Epithelial cell of esophagus (primary cell): ENCODE measurements around the gene ACAP3.

ENCODE experiments used
- DNase-seq: peaks from one replicate; pipeline ENCODE4 v3.0.0; 2010; ENCODE audit warnings: low read depth
- H3K4me3 ChIP-seq: 2 replicates; pipeline ENCODE4 v1.5.1; 2011; ENCODE audit warnings: mild to moderate bottlenecking, low read length, control low read depth
- CTCF ChIP-seq: IDR thresholded peaks from 2 replicates; pipeline ENCODE4 v1.5.1; 2011; ENCODE audit warnings: low read depth, mild to moderate bottlenecking, low read length, control low read depth, inconsistent platforms; ENCODE audit not compliant: insufficient read depth; ENCODE audit errors: missing control alignments

Gene ACAP3

GRCh38 chr1:1353389-1354151 is 45.8 kb upstream of the ACAP3 start:
- H3K4me3 ChIP-seq = no peak overlapping the region
- no peak for DNase-seq
- TF ChIP-seq CTCF = no peak

GRCh38 chr1:1352786-1353388 is 45.2 kb upstream of the ACAP3 start:
- no peak for TF ChIP-seq CTCF
- no peak for DNase-seq
- H3K4me3 ChIP-seq = no peak overlapping the region

- no peak for TF ChIP-seq CTCF
- DNase-seq = no peak
- H3K4me3 ChIP-seq = peak overlapping the region; percentile 21
These were observed 44.0 kb upstream of the ACAP3 start for GRCh38 chr1:1351511-1352427.

DNA sequence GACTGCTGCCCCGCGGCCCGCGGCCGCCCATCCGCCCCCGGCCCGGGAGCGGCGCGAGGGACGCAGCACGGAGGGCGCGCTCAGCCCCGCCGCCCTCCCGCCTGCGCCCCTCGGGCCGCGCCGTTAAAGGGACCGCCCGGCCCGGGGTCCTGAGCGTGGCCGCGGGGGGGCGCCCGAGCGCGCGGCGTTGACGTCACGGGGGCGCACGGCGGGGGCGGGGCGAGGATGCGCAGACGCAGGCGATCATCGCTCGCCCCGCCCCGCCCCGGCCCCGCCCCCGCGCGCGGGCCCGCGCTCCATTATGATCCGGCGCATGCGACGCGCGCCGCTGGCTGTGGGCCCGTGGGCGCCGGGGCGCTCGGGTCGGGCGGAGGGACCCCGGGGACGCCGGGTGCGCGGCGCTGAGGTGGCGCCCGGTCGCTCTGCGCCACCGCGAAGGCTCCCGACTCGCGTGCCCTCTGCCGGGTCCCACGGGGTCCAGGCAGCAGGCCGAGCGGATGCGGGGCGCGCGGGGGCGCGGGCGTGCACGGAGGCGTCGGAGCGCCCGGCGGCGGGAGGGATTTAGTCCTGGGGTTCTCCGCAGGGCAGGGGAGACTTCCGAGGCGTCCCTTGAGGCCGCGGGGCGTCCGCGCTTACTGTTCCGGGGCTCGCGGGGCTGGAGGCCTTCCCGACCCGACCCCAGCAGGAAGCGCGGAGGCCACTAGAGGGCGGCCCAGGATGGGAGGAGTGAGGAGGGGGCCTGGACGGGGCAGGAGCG is 41.7 kb upstream of the ACAP3 start, which contains the start of gene DVL1:
Gene DVL1 (minus strand): TSS at position 163 of the 757 bp plus-strand sequence. CDS start 353 bp downstream, outside the sequence.
- peak within 1 kb of the TSS; percentile 73 for H3K4me3 ChIP-seq
- peak; percentile 58 for DNase-seq
- TF ChIP-seq CTCF = peak; percentile 48

DNA sequence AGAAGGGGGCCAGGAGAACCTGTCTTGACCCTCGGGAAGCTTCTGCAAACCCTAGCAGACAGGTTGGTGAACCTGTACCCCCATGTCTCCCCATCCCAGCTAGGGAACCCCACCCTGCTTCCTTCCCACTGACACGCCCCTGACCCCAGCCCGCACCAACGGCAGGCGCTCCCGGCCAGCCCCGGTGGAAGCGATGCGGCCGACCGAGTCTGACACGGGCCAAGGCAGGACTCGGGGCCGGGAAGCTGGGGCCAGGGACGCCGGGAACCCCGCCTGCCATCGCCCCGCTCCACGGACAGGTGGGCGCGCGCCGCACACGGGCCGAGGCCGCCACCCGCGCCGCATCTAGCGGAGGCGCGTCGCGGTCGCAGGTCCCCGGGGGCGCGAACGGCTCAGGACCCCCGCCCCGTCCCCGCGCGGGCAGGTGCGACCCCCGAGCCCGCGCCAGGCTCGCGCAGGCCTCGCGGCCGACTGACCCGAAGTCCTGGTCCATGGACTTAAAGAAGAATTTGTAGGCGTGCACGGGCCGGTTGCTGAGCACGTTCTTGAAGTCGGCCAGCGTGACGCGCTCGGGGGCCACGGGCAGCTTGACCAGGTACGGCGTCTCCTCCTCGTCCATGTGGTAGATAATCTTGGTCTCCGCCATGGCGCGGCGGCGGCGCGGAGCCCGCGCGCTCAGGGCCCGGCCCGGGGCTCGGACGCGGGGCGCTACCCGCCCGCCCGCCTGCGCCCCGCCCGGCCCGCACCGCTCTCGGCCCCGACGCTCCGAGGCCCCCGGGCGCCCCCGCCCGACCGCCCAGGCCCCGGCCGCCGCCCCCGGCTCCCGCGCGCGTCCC is 40.9 kb upstream of the ACAP3 start:
- DNase-seq = peak; percentile 54
- no peak for TF ChIP-seq CTCF
- peak overlapping the region; percentile 73 for H3K4me3 ChIP-seq
